Skin of body (tissue), 3 donors: ENCODE measurements around the gene NOP56. TPM values are rescaled to one million over a fixed set of nuclear protein-coding genes. Genes with fewer than 3 reads are reported as not detected.

Experiments
- DNase-seq: peaks from one replicate; lab custom pipeline; 2025; lab: John Stamatoyannopoulos, UW
- small RNA-seq: library from RNA; depleted of rRNA; stranded (forward); fragments of <200 nt; gene quantifications from one replicate; pipeline ENCODE3, GENCODE V24; 2014; ENCODE audit warnings: low replicate concordance
- total RNA-seq: library from RNA; depleted of rRNA; stranded (reverse); fragments of >200 nt; gene quantifications from one replicate; pipeline ENCODE4 v1.2.3, GENCODE V29; 2014

The NOP56 gene
- total RNA-seq, 1 donor from 2014 or later, result 98.3 TPM

GRCh38 chr20:2700913-2701620 is 48.6 kb downstream of the NOP56 start:
- DNase-seq, result no peak

- no peak for DNase-seq
These were observed 49.2 kb downstream of the NOP56 start for GRCh38 chr20:2701671-2702081.

- no peak for DNase-seq
These were observed 51.5 kb downstream of the NOP56 start for GRCh38 chr20:2703716-2704475.

- DNase-seq, result no peak
These were observed 53.7 kb downstream of the NOP56 start for GRCh38 chr20:2705931-2706645.

- no peak for DNase-seq
These were observed 54.4 kb downstream of the NOP56 start for GRCh38 chr20:2706688-2707352.

- no peak for DNase-seq
These were observed 55.1 kb downstream of the NOP56 start for GRCh38 chr20:2707353-2708072.

Small RNA genes lying within 50 kb of the gene (small RNA-seq; reads per million reads assigned to genes)
- gene SNORA51 (not detected), gene SNORD110 (not detected), gene SNORD56 (not detected), gene SNORD57 (not detected), gene SNORD86 (not detected)

Other genes starting within 250 kb of the NOP56 start
- 81.6 TPM for gene SNRPB, start 181.8 kb upstream of the NOP56 start, total RNA-seq
- gene ZNF343, start 143.7 kb upstream of the NOP56 start, total RNA-seq, result 17.4 TPM
- 0.10 TPM for gene TMC2, start 116.1 kb upstream of the NOP56 start, total RNA-seq
- gene IDH3B, start 11.6 kb downstream of the NOP56 start, total RNA-seq, result 65.0 TPM
- 2.5 TPM for gene EBF4, start 40.1 kb downstream of the NOP56 start, total RNA-seq
- gene CPXM1, start 148.0 kb downstream of the NOP56 start, total RNA-seq, result 30.5 TPM
- gene C20orf141, start 162.4 kb downstream of the NOP56 start, total RNA-seq, result not detected
- not detected for gene TMEM239, start 163.7 kb downstream of the NOP56 start, total RNA-seq
- 16.4 TPM for gene PCED1A, start 188.0 kb downstream of the NOP56 start, total RNA-seq
- gene VPS16, start 188.1 kb downstream of the NOP56 start, total RNA-seq, result 22.7 TPM
- 56.5 TPM for gene PTPRA, start 220.8 kb downstream of the NOP56 start, total RNA-seq